Bronchial smooth muscle cell (primary cell): ENCODE data around the gene PRR20G. TPM values are rescaled to one million over a fixed set of nuclear protein-coding genes. Genes with fewer than 3 reads are reported as not detected.

Experiments
- total RNA-seq: library from RNA; depleted of rRNA; stranded (reverse); fragments of >200 nt; gene quantifications from 2 replicates; pipeline ENCODE4 v1.2.1, GENCODE V29; 2014

Gene PRR20G
- not detected in 2 replicates for total RNA-seq

DNA sequence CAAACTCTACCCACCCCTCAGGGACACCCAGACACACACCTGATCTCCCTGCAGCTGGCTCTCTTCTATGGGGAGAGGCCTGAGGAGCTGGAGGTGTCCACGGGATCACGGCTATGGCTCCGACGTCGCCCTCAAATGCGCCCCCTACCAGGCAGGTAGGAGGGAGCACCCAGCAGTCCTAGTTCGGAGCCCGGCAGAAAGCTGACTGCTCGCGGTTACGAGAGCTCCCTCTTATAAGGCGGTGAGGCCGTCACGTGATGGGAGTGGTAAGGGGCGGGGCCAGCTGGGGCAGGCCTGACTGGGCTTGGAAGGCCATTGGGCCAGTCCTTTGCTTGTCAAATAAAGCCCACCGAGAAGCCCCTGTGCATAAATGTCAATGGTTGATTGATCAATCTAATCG lies at the start of gene PRR20G:
PRR20G (minus strand) TSS at position 207 of the 400 bp plus-strand sequence. CDS start 681 bp downstream, outside the sequence.

Other genes starting within 250 kb of the PRR20G start
- gene PRR23E, start 94.9 kb downstream of the PRR20G start, total RNA-seq: not detected in 2 replicates